DND-41 (cell line): ENCODE results near the gene MBP.

ENCODE experiments used
- ATAC-seq: fragments of 200-7000 bp; cut with Tn5 transposase; 3 replicates; pipeline ENCODE4 v1.9.1; 2021; ENCODE audit warnings: low read depth; ENCODE audit not compliant: insufficient read depth
- DNase-seq: peaks from one replicate; pipeline ENCODE4 v3.0.0-alpha.2; 2020
- H2AFZ ChIP-seq: 2 replicates; pipeline ENCODE4 v1.6.0; 2012; ENCODE audit warnings: low read depth, low read length
- H3K27ac ChIP-seq: 2 replicates; pipeline ENCODE4 v1.5.1; 2012; ENCODE audit warnings: low read length, inconsistent platforms
- H3K27me3 ChIP-seq: fragments of 200-600 bp; sonication (generic); 2 replicates; pipeline ENCODE4 v1.6.0; 2012; ENCODE audit warnings: low read length, mild to moderate bottlenecking, inconsistent platforms; ENCODE audit not compliant: insufficient read depth, poor library complexity
- H3K36me3 ChIP-seq: 2 replicates; pipeline ENCODE4 v1.5.1; 2012; ENCODE audit warnings: low read length, inconsistent platforms; ENCODE audit not compliant: insufficient read depth
- H3K4me1 ChIP-seq: 2 replicates; pipeline ENCODE4 v1.5.1; 2012; ENCODE audit warnings: mild to moderate bottlenecking, low read length; ENCODE audit not compliant: insufficient read depth
- H3K4me2 ChIP-seq: 2 replicates; pipeline ENCODE4 v1.6.0; 2012; ENCODE audit warnings: mild to moderate bottlenecking, moderate library complexity, low read length, inconsistent platforms; ENCODE audit not compliant: insufficient read depth
- H3K4me3 ChIP-seq, 2 experiments: fragments of 200-600 bp in 1 of 2; shearing (Covaris generic) in 1 of 2; 2 replicates each; pipeline ENCODE4 v1.5.1; 2012 to 2016; ENCODE audit warnings: inconsistent platforms in 2 of 2, low read length in 2 of 2, mild to moderate bottlenecking in 2 of 2, low read depth in 1 of 2, moderate library complexity in 1 of 2
- H3K79me2 ChIP-seq: 2 replicates; pipeline ENCODE4 v1.6.0; 2012; ENCODE audit warnings: low read length, inconsistent platforms; ENCODE audit not compliant: insufficient read depth
- H3K9ac ChIP-seq: 2 replicates; pipeline ENCODE4 v1.6.0; 2012; ENCODE audit warnings: low read depth, mild to moderate bottlenecking, inconsistent platforms, low read length, moderate library complexity
- H3K9me3 ChIP-seq: 2 replicates; pipeline ENCODE4 v1.5.1; 2012; ENCODE audit warnings: low read length, moderate library complexity, mild to moderate bottlenecking, inconsistent platforms; ENCODE audit not compliant: insufficient read depth, severe bottlenecking
- H4K20me1 ChIP-seq: 2 replicates; pipeline ENCODE4 v1.6.0; 2012; ENCODE audit warnings: low read length; ENCODE audit not compliant: insufficient read depth
- EZH2 ChIP-seq: IDR thresholded peaks from 3 replicates; pipeline ENCODE4 v1.6.1; 2012; ENCODE audit warnings: borderline replicate concordance, low read depth, mild to moderate bottlenecking, moderate library complexity, low read length, inconsistent platforms; ENCODE audit not compliant: severe bottlenecking
- TF ChIP-seq, protein P1 (sequence below): IDR thresholded peaks from 2 replicates; pipeline ENCODE4 v1.5.1; 2012; ENCODE audit warnings: borderline replicate concordance, low read length, moderate library complexity, mild to moderate bottlenecking; ENCODE audit not compliant: poor library complexity, severe bottlenecking; ENCODE audit errors: extremely low read depth

Gene MBP

DNA sequence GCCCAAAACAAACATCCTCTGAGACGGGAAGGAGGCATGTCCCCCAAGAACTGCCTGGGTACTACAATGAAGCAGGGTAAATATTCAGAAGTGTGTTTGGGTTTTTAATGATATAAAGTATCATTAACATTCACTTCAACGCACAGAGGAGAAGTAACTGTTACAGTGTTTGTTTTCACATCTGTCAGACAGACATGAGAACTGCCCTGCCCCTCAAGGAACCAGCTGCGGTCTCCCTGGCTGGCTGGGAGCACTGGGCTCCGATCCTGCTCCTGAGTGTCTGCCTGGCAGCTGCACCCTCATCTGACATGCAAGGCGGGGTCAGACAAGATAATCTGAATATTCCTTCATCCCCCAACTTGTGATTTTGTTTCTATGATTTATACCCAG is 75.6 kb downstream of the MBP start:
- H2AFZ ChIP-seq: 0 out of 2 replicates have a peak overlapping the region, but pooled peaks have one; percentile 2

DNA sequence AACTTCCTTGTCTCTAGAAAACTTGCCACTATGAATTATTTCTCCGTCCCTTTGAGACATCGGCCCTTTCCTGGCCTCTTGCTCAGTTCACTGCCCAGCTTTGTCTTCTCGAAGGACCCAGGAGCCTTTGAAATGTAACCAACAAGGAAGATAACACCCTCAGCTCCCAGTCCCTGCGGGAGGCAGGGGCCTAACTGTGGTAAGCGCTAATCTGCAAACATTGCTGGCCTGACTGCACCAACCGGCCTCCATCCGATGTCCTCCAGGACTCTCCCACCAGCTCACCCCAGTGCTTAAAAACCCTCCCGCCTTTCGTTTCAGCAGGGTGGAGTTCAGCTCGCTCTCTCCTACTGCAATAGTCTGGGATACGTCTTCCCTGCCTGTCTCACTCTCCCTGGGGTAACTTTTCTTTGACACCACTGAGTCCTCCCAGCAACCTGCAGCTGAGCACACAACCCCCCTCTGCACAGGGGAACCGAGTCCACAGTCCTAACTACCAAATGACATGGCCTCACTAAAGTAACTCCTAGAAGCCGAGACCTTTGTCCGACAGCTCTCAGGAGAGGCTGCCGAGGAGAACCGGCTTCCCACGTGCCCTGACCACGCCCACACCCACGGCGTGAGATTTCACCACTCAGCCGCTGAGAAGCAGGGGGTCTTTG is 76.1 kb downstream of the MBP start:
- Histone ChIP-seq H3K4me1 (peaks cover 95% of the 10 kb centered on the region), H3K4me2 (peak overlapping the region; percentile 79)
- DNase-seq: peak; percentile 69

More for the DNA sequence above, 75.6 kb downstream of the MBP start:
- Histone ChIP-seq H3K27ac (peak overlapping the region; percentile 99), H3K9me3 (no peaks in the 10 kb centered on the region), H3K4me1 (peaks cover 96% of the 10 kb centered on the region), H3K4me2 (peak overlapping the region; percentile 79), H3K36me3 (peaks cover 16% of the 10 kb centered on the region; the same call in 1 of the 2 replicates), H3K9ac (peak overlapping the region; percentile 73), H3K27me3 (no peaks in the 10 kb centered on the region), H4K20me1 (no peaks in the 10 kb centered on the region), H3K4me3 (peak overlapping the region in 1 of 2 experiments; percentile 18; a peak in 1 of 4 replicates), H3K79me2 (peaks cover 46% of the 10 kb centered on the region)
- DNase-seq (peak; percentile 85), ATAC-seq (peak; percentile 30)
- TF ChIP-seq EZH2: no peak
- TF ChIP-seq, protein P1, sequence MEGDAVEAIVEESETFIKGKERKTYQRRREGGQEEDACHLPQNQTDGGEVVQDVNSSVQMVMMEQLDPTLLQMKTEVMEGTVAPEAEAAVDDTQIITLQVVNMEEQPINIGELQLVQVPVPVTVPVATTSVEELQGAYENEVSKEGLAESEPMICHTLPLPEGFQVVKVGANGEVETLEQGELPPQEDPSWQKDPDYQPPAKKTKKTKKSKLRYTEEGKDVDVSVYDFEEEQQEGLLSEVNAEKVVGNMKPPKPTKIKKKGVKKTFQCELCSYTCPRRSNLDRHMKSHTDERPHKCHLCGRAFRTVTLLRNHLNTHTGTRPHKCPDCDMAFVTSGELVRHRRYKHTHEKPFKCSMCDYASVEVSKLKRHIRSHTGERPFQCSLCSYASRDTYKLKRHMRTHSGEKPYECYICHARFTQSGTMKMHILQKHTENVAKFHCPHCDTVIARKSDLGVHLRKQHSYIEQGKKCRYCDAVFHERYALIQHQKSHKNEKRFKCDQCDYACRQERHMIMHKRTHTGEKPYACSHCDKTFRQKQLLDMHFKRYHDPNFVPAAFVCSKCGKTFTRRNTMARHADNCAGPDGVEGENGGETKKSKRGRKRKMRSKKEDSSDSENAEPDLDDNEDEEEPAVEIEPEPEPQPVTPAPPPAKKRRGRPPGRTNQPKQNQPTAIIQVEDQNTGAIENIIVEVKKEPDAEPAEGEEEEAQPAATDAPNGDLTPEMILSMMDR: no peak

DNA sequence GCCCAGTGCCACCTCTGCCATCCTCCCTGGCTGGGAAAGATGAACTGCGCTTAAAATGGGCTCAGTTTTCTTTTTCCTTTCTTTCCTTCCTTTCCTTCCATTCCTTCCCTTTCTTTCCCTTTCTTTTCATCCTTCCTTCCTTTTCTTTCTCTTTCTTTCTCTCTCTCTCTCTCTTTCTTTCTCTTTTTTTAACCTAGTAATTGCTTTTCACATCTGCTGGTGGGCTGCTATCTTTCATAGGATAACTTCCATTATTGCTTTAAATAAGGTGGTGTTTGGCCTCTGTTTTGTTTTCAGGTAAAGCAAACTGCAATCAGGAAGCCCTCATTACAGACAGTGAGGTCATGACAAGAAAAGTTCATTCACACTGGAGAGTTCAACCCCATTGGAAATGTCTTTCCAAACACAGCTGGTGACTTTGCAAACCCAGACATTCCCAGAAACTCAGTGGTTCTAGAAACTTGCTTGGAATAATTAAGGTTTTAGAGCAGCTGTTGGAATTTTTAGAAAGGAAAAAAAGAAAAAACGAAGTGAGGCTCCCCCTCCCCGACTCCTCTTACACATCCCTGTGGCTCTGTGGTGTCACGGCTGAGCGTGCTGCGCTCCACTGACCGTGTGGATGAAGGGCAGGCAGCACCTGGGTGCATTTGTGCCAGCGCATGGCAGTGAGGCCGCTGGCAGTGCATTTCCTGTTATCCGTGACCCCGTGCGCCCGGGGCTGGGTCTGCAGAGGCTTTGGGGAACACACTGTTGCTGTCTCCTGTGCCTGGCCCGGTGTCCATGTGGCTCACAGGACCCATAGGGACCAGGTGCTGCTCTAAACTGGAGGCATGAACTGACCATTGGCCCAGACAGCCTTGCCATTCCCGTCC is 76.9 kb downstream of the MBP start:
- peak overlapping the region; percentile 99 for H3K27ac ChIP-seq

More for the DNA sequence above, 76.1 kb downstream of the MBP start:
- Histone ChIP-seq H3K79me2 (peaks cover 51% of the 10 kb centered on the region), H3K36me3 (peaks cover 21% of the 10 kb centered on the region; the same call in 1 of the 2 replicates), H3K9ac (peak overlapping the region; percentile 73), H2AFZ (0 out of 2 replicates have a peak overlapping the region, but pooled peaks have one; percentile 2), H4K20me1 (no peaks in the 10 kb centered on the region), H3K27me3 (no peaks in the 10 kb centered on the region), H3K9me3 (no peaks in the 10 kb centered on the region), H3K27ac (peak overlapping the region; percentile 99), H3K4me3 (peak overlapping the region in 1 of 2 experiments; percentile 18; a peak in 1 of 4 replicates)
- ATAC-seq: no peak
- no peak for TF ChIP-seq EZH2
- TF ChIP-seq, protein P1: no peak

More for the DNA sequence above, 76.9 kb downstream of the MBP start:
- Histone ChIP-seq H3K9ac (peak overlapping the region; percentile 73), H3K4me3 (peak overlapping the region in 1 of 2 experiments; percentile 18; a peak in 1 of 4 replicates), H3K36me3 (peaks cover 23% of the 10 kb centered on the region; the same call in 1 of the 2 replicates), H3K27me3 (no peaks in the 10 kb centered on the region), H3K9me3 (no peaks in the 10 kb centered on the region), H2AFZ (no peak overlapping the region), H3K4me1 (peaks cover 87% of the 10 kb centered on the region), H3K4me2 (peak overlapping the region; percentile 79), H4K20me1 (no peaks in the 10 kb centered on the region), H3K79me2 (peaks cover 54% of the 10 kb centered on the region)
- TF ChIP-seq EZH2: no peak
- TF ChIP-seq, protein P1: no peak
- no peak for ATAC-seq
- peak; percentile 62 for DNase-seq
